Calu3 (cell line): ENCODE data around the gene CHD2. TPM values are rescaled to one million over a fixed set of nuclear protein-coding genes. Genes with fewer than 3 reads are reported as not detected.
"Not testable (repeated sequence)": the region's sequence is repeated elsewhere in the genome, so short reads cannot be mapped to it uniquely, and the experiment has no call there.

ENCODE experiments used
- BruUV-seq: library from RNA; stranded (reverse); fragments of 400-500 nt; replicated peaks from 2 replicates; lab custom pipeline; 2021; lab: Mats Ljungman, UMichigan
- CTCF ChIA-PET: fragments of 300-600 bp; sonication (Branson Sonifier 250); formaldehyde crosslinking; loops from one replicate; lab custom pipeline; 2022; ENCODE audit warnings: antibody characterized with exemption; lab: Charles Lee
- DNase-seq: peaks from one replicate; pipeline ENCODE4 v3.0.0; 2022
- H3K27ac Mint-ChIP-seq: one replicate; pipeline ENCODE4 v1.8.0; 2022; ENCODE audit warnings: mixed read lengths; ENCODE audit not compliant: unreplicated experiment
- H3K27me3 Mint-ChIP-seq: one replicate; pipeline ENCODE4 v1.8.0; 2022; ENCODE audit warnings: mixed read lengths; ENCODE audit not compliant: unreplicated experiment
- H3K36me3 Mint-ChIP-seq: one replicate; pipeline ENCODE4 v1.8.0; 2022; ENCODE audit warnings: mild to moderate bottlenecking, moderate library complexity, mixed read lengths; ENCODE audit not compliant: insufficient read depth, unreplicated experiment
- H3K4me1 Mint-ChIP-seq: one replicate; pipeline ENCODE4 v1.8.0; 2022; ENCODE audit warnings: mild to moderate bottlenecking, low read depth, mixed read lengths; ENCODE audit not compliant: unreplicated experiment
- H3K4me3 Mint-ChIP-seq: one replicate; pipeline ENCODE4 v1.8.0; 2022; ENCODE audit warnings: mild to moderate bottlenecking, low read depth, moderate library complexity, mixed read lengths; ENCODE audit not compliant: unreplicated experiment
- H3K9me3 Mint-ChIP-seq: one replicate; pipeline ENCODE4 v1.8.0; 2022; ENCODE audit warnings: low read depth, mixed read lengths; ENCODE audit not compliant: unreplicated experiment
- intact Hi-C: fragments of 100-400 bp; cut with micrococcal nuclease; formaldehyde crosslinking; loops from one replicate; pipeline ENCODE4 v1.10.0; 2022; ENCODE audit not compliant: unreplicated experiment
- total RNA-seq: library from RNA; stranded (reverse); gene quantifications from 2 replicates; pipeline ENCODE4 v1.2.3, GENCODE V29; 2022
- TF ChIP-seq, protein P1 (sequence below): fragments of 200-600 bp; IDR thresholded peaks from one replicate; pipeline ENCODE4 v1.8.0; 2022; ENCODE audit warnings: antibody characterized with exemption; ENCODE audit not compliant: unreplicated experiment

Gene CHD2
- total RNA-seq, 1 experiment from 2014 or later: 140 TPM

GRCh38 chr15:93030430-93031102, 130.4 kb downstream of the CHD2 start:
- Mint-ChIP-seq H3K4me1 (peaks cover 23% of the 10 kb centered on the region), H3K27me3 (no peaks in the 10 kb centered on the region), H3K36me3 (peaks cover 38% of the 10 kb centered on the region), H3K9me3 (no peaks in the 10 kb centered on the region), H3K4me3 (no peak overlapping the region), H3K27ac (peak overlapping the region; percentile 35)
- peak; percentile 78 for DNase-seq
- BruUV-seq: no TSS peak
- CTCF ChIA-PET: interaction anchor here (0.6 to 5.6 kb wide), 9 partner anchors 10 to 1089 kb away, joined by 3 to 75 read pairs (median 4); no protein-coding TSS in a partner anchor
- TF ChIP-seq, protein P1, sequence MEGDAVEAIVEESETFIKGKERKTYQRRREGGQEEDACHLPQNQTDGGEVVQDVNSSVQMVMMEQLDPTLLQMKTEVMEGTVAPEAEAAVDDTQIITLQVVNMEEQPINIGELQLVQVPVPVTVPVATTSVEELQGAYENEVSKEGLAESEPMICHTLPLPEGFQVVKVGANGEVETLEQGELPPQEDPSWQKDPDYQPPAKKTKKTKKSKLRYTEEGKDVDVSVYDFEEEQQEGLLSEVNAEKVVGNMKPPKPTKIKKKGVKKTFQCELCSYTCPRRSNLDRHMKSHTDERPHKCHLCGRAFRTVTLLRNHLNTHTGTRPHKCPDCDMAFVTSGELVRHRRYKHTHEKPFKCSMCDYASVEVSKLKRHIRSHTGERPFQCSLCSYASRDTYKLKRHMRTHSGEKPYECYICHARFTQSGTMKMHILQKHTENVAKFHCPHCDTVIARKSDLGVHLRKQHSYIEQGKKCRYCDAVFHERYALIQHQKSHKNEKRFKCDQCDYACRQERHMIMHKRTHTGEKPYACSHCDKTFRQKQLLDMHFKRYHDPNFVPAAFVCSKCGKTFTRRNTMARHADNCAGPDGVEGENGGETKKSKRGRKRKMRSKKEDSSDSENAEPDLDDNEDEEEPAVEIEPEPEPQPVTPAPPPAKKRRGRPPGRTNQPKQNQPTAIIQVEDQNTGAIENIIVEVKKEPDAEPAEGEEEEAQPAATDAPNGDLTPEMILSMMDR: peak; percentile 85
- intact Hi-C loops: loop anchor here (1.0 kb wide), 1 partner anchor 1090 kb away; no protein-coding TSS in a partner anchor

GRCh38 chr15:93031103-93031464, 131.0 kb downstream of the CHD2 start:
- no peaks in the 10 kb centered on the region for H3K9me3 Mint-ChIP-seq
- CTCF ChIA-PET: interaction anchor here (1.3 to 5.6 kb wide), 5 partner anchors 57 to 1089 kb away, joined by 4 to 75 read pairs (median 9); no protein-coding TSS in a partner anchor
- intact Hi-C loops: no loop called here
- no peak overlapping the region for H3K4me3 Mint-ChIP-seq
- DNase-seq: no peak
- BruUV-seq: no TSS peak
- TF ChIP-seq, protein P1: no peak
- H3K27me3 Mint-ChIP-seq: no peaks in the 10 kb centered on the region
- peaks cover 23% of the 10 kb centered on the region for H3K4me1 Mint-ChIP-seq
- no peak overlapping the region for H3K27ac Mint-ChIP-seq
- peaks cover 32% of the 10 kb centered on the region for H3K36me3 Mint-ChIP-seq

GRCh38 chr15:93031557-93032384, 131.6 kb downstream of the CHD2 start:
- CTCF ChIA-PET: interaction anchor here (1.4 to 5.6 kb wide), 2 partner anchors 965 to 1088 kb away, joined by 4 to 75 read pairs; no protein-coding TSS in a partner anchor
- intact Hi-C loops: not testable (repeated sequence)

DNA sequence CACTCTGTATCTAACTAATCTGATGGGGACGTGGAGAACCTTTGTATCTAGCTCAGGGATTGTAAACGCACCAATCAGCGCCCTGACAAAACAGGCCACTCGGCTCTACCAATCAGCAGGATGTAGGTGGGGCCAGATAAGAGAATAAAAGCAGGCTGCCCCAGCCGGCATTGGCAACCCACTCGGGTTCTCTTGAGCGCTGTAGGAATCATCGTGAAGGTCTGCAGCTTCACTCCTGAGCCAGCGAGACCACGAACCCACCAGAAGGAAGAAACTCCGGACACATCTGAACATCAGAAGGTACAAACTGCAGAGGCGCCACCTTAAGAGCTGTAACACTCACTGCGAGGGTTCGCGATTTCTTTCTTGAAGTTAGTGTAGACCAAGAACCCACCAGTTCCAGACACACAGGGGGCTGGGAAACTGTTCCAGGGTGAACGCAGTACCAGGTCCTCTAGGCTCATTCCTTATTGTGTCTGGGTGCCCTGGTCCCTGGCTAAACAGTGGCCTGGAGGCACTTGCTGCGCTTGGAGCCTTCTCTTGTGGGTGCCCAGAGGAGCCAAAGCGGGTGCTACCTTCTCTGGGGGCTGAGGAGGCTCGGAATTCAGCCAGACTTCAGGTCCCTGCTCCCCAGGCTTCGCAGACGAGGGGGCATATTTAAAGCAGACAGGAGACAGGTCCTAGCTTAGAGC, 132.5 kb downstream of the CHD2 start:
- H3K27ac Mint-ChIP-seq, DNase-seq, intact Hi-C loops, BruUV-seq, H3K27me3 Mint-ChIP-seq, H3K9me3 Mint-ChIP-seq, H3K4me3 Mint-ChIP-seq: not testable (repeated sequence)
- Mint-ChIP-seq H3K36me3 (peaks cover 19% of the 10 kb centered on the region), H3K4me1 (peaks cover 23% of the 10 kb centered on the region)
- CTCF ChIA-PET: interaction anchor here (0.6 to 5.6 kb wide), 3 partner anchors 201 to 1087 kb away, joined by 3 to 75 read pairs (median 5); no protein-coding TSS in a partner anchor

More at GRCh38 chr15:93031557-93032384, 131.6 kb downstream of the CHD2 start:
- H3K9me3 Mint-ChIP-seq, H3K4me3 Mint-ChIP-seq, DNase-seq, H3K27me3 Mint-ChIP-seq, H3K27ac Mint-ChIP-seq, BruUV-seq: not testable (repeated sequence)
- peaks cover 23% of the 10 kb centered on the region for H3K4me1 Mint-ChIP-seq
- peaks cover 26% of the 10 kb centered on the region for H3K36me3 Mint-ChIP-seq
